Measurements from ENCODE around the gene CLEC2A.

Gene CLEC2A

GRCh38 chr12:9867531-9867930, 64.6 kb downstream of the CLEC2A start:
- no peak overlapping the region for H3K4me2 ChIP-seq (ENCODE audit: low read length)

GRCh38 chr12:9866860-9867269, 65.3 kb downstream of the CLEC2A start:
- no peak overlapping the region for H3K9ac ChIP-seq (ENCODE audit: low read length)
- peak overlapping the region; percentile 43; the same call in 1 of the 2 replicates for H3K4me2 ChIP-seq (ENCODE audit: low read length)
- no peaks in the 10 kb centered on the region for H3K9me2 ChIP-seq (ENCODE audit: low read depth, low read length)
- TF ChIP-seq CTCF (IDR thresholded peaks at IDR 0.05; ENCODE audit: low read length) = no peak
- TF ChIP-seq EZH2 (IDR thresholded peaks at IDR 0.05; ENCODE audit: borderline replicate concordance, low read length) = no peak
- no peaks in the 10 kb centered on the region for H3F3A ChIP-seq (ENCODE audit: insufficient read depth, low read length)
- no peaks in the 10 kb centered on the region for H3K79me2 ChIP-seq (ENCODE audit: insufficient read depth, low read length)
- no peak overlapping the region for H3K27ac ChIP-seq (ENCODE audit: low read depth, low read length, poor library complexity, severe bottlenecking)
- no peaks in the 10 kb centered on the region for H3K36me3 ChIP-seq (ENCODE audit: insufficient read depth, low read length)
- 0 out of 2 replicates have a peak, but pooled peaks cover 2% of the 10 kb centered on the region for H3K9me3 ChIP-seq (ENCODE audit: low read length)
- no peaks in the 10 kb centered on the region for H3K27me3 ChIP-seq (ENCODE audit: insufficient read depth, low read length)
- no peak overlapping the region for H3K4me3 ChIP-seq (ENCODE audit: low read depth, low read length, poor library complexity, severe bottlenecking)
- H3K4me1 ChIP-seq (ENCODE audit: insufficient read depth, low read length, severe bottlenecking) = peaks cover 30% of the 10 kb centered on the region
- no peaks in the 10 kb centered on the region for H4K20me1 ChIP-seq (ENCODE audit: insufficient read depth, low read length)
- H2AFZ ChIP-seq (ENCODE audit: low read length) = no peak overlapping the region

More at GRCh38 chr12:9867531-9867930, 64.6 kb downstream of the CLEC2A start:
- H3F3A ChIP-seq (ENCODE audit: insufficient read depth, low read length) = no peaks in the 10 kb centered on the region
- no peak overlapping the region for H3K9ac ChIP-seq (ENCODE audit: low read length)
- no peaks in the 10 kb centered on the region for H3K27me3 ChIP-seq (ENCODE audit: insufficient read depth, low read length)
- H3K79me2 ChIP-seq (ENCODE audit: insufficient read depth, low read length) = no peaks in the 10 kb centered on the region
- TF ChIP-seq CTCF (IDR thresholded peaks at IDR 0.05; ENCODE audit: low read length) (no peak), EZH2 (IDR thresholded peaks at IDR 0.05; ENCODE audit: borderline replicate concordance, low read length) (no peak)
- no peak overlapping the region for H2AFZ ChIP-seq (ENCODE audit: low read length)
- H3K36me3 ChIP-seq (ENCODE audit: insufficient read depth, low read length) = no peaks in the 10 kb centered on the region
- H3K27ac ChIP-seq (ENCODE audit: low read depth, low read length, poor library complexity, severe bottlenecking) = no peak overlapping the region
- H3K9me3 ChIP-seq (ENCODE audit: low read length) = 0 out of 2 replicates have a peak, but pooled peaks cover 2% of the 10 kb centered on the region
- H3K9me2 ChIP-seq (ENCODE audit: low read depth, low read length) = no peaks in the 10 kb centered on the region
- no peak overlapping the region for H3K4me3 ChIP-seq (ENCODE audit: low read depth, low read length, poor library complexity, severe bottlenecking)
- H4K20me1 ChIP-seq (ENCODE audit: insufficient read depth, low read length) = no peaks in the 10 kb centered on the region
- H3K4me1 ChIP-seq (ENCODE audit: insufficient read depth, low read length, severe bottlenecking) = peaks cover 32% of the 10 kb centered on the region

- H3K79me2 ChIP-seq (ENCODE audit: insufficient read depth, low read length) = no peaks in the 10 kb centered on the region
- H3F3A ChIP-seq (ENCODE audit: insufficient read depth, low read length) = no peaks in the 10 kb centered on the region
- no peak for TF ChIP-seq CTCF (IDR thresholded peaks at IDR 0.05; ENCODE audit: low read length)
- peaks cover 26% of the 10 kb centered on the region for H3K4me1 ChIP-seq (ENCODE audit: insufficient read depth, low read length, severe bottlenecking)
- no peak overlapping the region for H3K4me3 ChIP-seq (ENCODE audit: low read depth, low read length, poor library complexity, severe bottlenecking)
- 0 out of 2 replicates have a peak, but pooled peaks cover 2% of the 10 kb centered on the region for H3K9me3 ChIP-seq (ENCODE audit: low read length)
- H3K9ac ChIP-seq (ENCODE audit: low read length) = no peak overlapping the region
- no peak overlapping the region for H3K27ac ChIP-seq (ENCODE audit: low read depth, low read length, poor library complexity, severe bottlenecking)
- no peaks in the 10 kb centered on the region for H3K36me3 ChIP-seq (ENCODE audit: insufficient read depth, low read length)
- no peaks in the 10 kb centered on the region for H3K9me2 ChIP-seq (ENCODE audit: low read depth, low read length)
- H3K4me2 ChIP-seq (ENCODE audit: low read length) = no peak overlapping the region
- no peaks in the 10 kb centered on the region for H4K20me1 ChIP-seq (ENCODE audit: insufficient read depth, low read length)
- no peaks in the 10 kb centered on the region for H3K27me3 ChIP-seq (ENCODE audit: insufficient read depth, low read length)
- H2AFZ ChIP-seq (ENCODE audit: low read length) = no peak overlapping the region
Observed at GRCh38 chr12:9864913-9865675, 67.1 kb downstream of the CLEC2A start.
